Panc1 (cell line): ENCODE data around the gene FAM3C.

Experiments
- POLR2AphosphoS5 ChIP-seq: IDR thresholded peaks from 2 replicates; pipeline ENCODE4 v1.6.1; 2012; ENCODE audit warnings: mild to moderate bottlenecking, low read depth, low read length, moderate library complexity
- SIN3A ChIP-seq: IDR thresholded peaks from 2 replicates; pipeline ENCODE4 v1.6.1; 2012; ENCODE audit warnings: low read depth, mild to moderate bottlenecking, low read length, moderate library complexity, borderline replicate concordance; ENCODE audit not compliant: insufficient read depth
- TCF7L2 ChIP-seq: IDR thresholded peaks from 2 replicates; pipeline ENCODE4 v1.6.1; 2011; ENCODE audit warnings: mild to moderate bottlenecking, low read depth, low read length, inconsistent platforms
- TF ChIP-seq, protein P1 (sequence below), 2 experiments: IDR thresholded peaks; 2 replicates each; pipeline ENCODE4 v1.6.1; 2011 to 2012; ENCODE audit warnings: low read depth in 2 of 2, control low read depth in 1 of 2, low read length in 1 of 2, mild to moderate bottlenecking in 1 of 2, moderate library complexity in 1 of 2; ENCODE audit not compliant: insufficient read depth in 1 of 2
- TF ChIP-seq, protein P2 (sequence below): fragments of 450-650 bp; IDR thresholded peaks from 2 replicates; pipeline ENCODE4 v1.5.1; 2017; ENCODE audit warnings: mild to moderate bottlenecking

DNA sequence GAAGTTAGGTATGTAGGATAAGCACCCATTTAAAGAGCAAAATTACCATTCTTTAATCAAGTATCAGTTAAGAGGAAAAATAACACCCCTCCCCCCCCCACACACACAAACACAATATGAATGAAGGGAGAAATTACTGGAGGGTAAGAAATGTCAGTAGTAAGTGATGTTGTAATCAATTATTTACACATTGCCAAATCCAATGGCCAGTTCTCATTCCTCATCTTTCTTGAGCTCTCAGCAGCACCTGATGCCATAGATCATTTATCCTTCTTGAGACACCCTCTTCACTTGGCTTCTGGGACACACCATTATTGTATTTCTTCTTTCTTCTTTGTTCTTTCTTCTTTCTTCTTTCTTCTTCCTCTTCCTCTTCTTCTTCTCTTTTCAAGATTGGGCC, 33.7 kb upstream of the FAM3C start:
- TF ChIP-seq SIN3A (no peak), POLR2AphosphoS5 (no peak), TCF7L2 (no peak)
- TF ChIP-seq, protein P1, sequence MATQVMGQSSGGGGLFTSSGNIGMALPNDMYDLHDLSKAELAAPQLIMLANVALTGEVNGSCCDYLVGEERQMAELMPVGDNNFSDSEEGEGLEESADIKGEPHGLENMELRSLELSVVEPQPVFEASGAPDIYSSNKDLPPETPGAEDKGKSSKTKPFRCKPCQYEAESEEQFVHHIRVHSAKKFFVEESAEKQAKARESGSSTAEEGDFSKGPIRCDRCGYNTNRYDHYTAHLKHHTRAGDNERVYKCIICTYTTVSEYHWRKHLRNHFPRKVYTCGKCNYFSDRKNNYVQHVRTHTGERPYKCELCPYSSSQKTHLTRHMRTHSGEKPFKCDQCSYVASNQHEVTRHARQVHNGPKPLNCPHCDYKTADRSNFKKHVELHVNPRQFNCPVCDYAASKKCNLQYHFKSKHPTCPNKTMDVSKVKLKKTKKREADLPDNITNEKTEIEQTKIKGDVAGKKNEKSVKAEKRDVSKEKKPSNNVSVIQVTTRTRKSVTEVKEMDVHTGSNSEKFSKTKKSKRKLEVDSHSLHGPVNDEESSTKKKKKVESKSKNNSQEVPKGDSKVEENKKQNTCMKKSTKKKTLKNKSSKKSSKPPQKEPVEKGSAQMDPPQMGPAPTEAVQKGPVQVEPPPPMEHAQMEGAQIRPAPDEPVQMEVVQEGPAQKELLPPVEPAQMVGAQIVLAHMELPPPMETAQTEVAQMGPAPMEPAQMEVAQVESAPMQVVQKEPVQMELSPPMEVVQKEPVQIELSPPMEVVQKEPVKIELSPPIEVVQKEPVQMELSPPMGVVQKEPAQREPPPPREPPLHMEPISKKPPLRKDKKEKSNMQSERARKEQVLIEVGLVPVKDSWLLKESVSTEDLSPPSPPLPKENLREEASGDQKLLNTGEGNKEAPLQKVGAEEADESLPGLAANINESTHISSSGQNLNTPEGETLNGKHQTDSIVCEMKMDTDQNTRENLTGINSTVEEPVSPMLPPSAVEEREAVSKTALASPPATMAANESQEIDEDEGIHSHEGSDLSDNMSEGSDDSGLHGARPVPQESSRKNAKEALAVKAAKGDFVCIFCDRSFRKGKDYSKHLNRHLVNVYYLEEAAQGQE (IDR thresholded peaks at IDR 0.05; ENCODE audit: insufficient read depth in 1 of 2, low read depth in 2 of 2, low read length in 1 of 2) = no peak
- TF ChIP-seq, protein P2, sequence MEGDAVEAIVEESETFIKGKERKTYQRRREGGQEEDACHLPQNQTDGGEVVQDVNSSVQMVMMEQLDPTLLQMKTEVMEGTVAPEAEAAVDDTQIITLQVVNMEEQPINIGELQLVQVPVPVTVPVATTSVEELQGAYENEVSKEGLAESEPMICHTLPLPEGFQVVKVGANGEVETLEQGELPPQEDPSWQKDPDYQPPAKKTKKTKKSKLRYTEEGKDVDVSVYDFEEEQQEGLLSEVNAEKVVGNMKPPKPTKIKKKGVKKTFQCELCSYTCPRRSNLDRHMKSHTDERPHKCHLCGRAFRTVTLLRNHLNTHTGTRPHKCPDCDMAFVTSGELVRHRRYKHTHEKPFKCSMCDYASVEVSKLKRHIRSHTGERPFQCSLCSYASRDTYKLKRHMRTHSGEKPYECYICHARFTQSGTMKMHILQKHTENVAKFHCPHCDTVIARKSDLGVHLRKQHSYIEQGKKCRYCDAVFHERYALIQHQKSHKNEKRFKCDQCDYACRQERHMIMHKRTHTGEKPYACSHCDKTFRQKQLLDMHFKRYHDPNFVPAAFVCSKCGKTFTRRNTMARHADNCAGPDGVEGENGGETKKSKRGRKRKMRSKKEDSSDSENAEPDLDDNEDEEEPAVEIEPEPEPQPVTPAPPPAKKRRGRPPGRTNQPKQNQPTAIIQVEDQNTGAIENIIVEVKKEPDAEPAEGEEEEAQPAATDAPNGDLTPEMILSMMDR = no peak
